Lower leg skin (tissue), 4 donors: ENCODE data around the gene PCDHA8. TPM values are rescaled to one million over a fixed set of nuclear protein-coding genes. Genes with fewer than 3 reads are reported as not detected.
"Not testable (repeated sequence)": the region's sequence is repeated elsewhere in the genome, so short reads cannot be mapped to it uniquely, and the experiment has no call there.

Experiments used
- DNase-seq, 2 donors: peaks; one replicate each; pipeline ENCODE4 v3.0.0-alpha.2; 2019; ENCODE audit warnings: low spot score in 2 of 2
- H3K4me3 ChIP-seq: fragments of 200-600 bp; sonication (generic); 2 replicates; pipeline ENCODE4 v1.5.1; 2017; ENCODE audit warnings: mild to moderate bottlenecking, low read depth; ENCODE audit not compliant: poor library complexity, severe bottlenecking
- CTCF ChIP-seq, 3 donors: fragments of 450-650 bp; IDR thresholded peaks; one replicate each; pipeline ENCODE4 v1.5.1; 2016; ENCODE audit warnings: antibody characterized with exemption in 3 of 3, mild to moderate bottlenecking in 3 of 3, moderate library complexity in 2 of 3
- POLR2A ChIP-seq, 2 donors: fragments of 450-650 bp; IDR thresholded peaks; one replicate each; pipeline ENCODE4 v1.6.1; 2016 to 2017; ENCODE audit warnings: antibody characterized with exemption in 2 of 2, mild to moderate bottlenecking in 1 of 2, moderate library complexity in 1 of 2
- WGBS, 2 donors: methylation state at CpG; one replicate each; pipeline ENCODE4 v1.1.5; 2018; 5-methylcytosine and 5-hydroxymethylcytosine counted together
- intact Hi-C: fragments of 100-400 bp; cut with DNase I; formaldehyde crosslinking; loops from one replicate; pipeline ENCODE4 v1.15.0; 2023; ENCODE audit warnings: low total_unique reads
- total RNA-seq, 4 donors: library from RNA; depleted of rRNA; stranded (reverse); fragments of >200 nt; gene quantifications; one replicate each; pipeline ENCODE4 v1.1.0, GENCODE V29; 2016

PCDHA8 gene
- total RNA-seq, 4 donors from 2014 or later: 0.22 TPM; not detected in 3

- no peak for DNase-seq
- WGBS, 2 donors: 27 to 29% methylated on average over 18 of the region's 18 CpGs
- intact Hi-C loops: no loop called here
- no peak for TF ChIP-seq POLR2A (IDR thresholded peaks at IDR 0.05)
- TF ChIP-seq CTCF (IDR thresholded peaks at IDR 0.05): no peak
- H3K4me3 ChIP-seq: no peak overlapping the region
Measured at GRCh38 chr5:140828362-140828737, 12.6 kb upstream of the PCDHA8 start.

GRCh38 chr5:140829511-140830501 is 11.2 kb upstream of the PCDHA8 start:
- intact Hi-C loops, H3K4me3 ChIP-seq, DNase-seq: not testable (repeated sequence)
- 49 to 53% methylated on average over 55 to 77 of the region's 106 CpGs for WGBS, 2 donors

- H3K4me3 ChIP-seq: no peak within 1 kb of the TSS
- no peak for DNase-seq
- intact Hi-C loops: no loop called here
- 11 to 19% methylated on average over 8 of the region's 8 CpGs for WGBS, 2 donors
- TF ChIP-seq CTCF (IDR thresholded peaks at IDR 0.05) (no peak), POLR2A (IDR thresholded peaks at IDR 0.05) (no peak)
Measured at GRCh38 chr5:140833993-140834392, 7.0 kb upstream of the PCDHA8 start, which contains the start of gene PCDHA7. Gene PCDHA7, plus strand, starts transcription at chr5:140834269. Its CDS starts 115 bp downstream, at chr5:140834384.

GRCh38 chr5:140834439-140835008 is 6.5 kb upstream of the PCDHA8 start:
- DNase-seq, H3K4me3 ChIP-seq, intact Hi-C loops: not testable (repeated sequence)
- WGBS, 2 donors: 26 to 31% methylated on average over 26 to 28 of the region's 38 CpGs

GRCh38 chr5:140835622-140836510 is 5.1 kb upstream of the PCDHA8 start:
- no peak for TF ChIP-seq POLR2A (IDR thresholded peaks at IDR 0.05)
- no peak for TF ChIP-seq CTCF (IDR thresholded peaks at IDR 0.05)
- no peak overlapping the region for H3K4me3 ChIP-seq
- DNase-seq: no peak
- intact Hi-C loops: no loop called here
- 51 to 56% methylated on average over 71 to 100 of the region's 103 CpGs for WGBS, 2 donors

- intact Hi-C loops: no loop called here
- WGBS, 2 donors: 42 to 61% methylated on average over 42 to 76 of the region's 87 CpGs
- no peak for DNase-seq
- no peak overlapping the region for H3K4me3 ChIP-seq
- no peak for TF ChIP-seq POLR2A (IDR thresholded peaks at IDR 0.05)
Measured at GRCh38 chr5:140842798-140843733, 2.1 kb downstream of the PCDHA8 start.

GRCh38 chr5:140848139-140849102 is 7.4 kb downstream of the PCDHA8 start, which contains the start of gene PCDHA9:
Gene PCDHA9, plus strand, starts transcription at chr5:140848382. Its CDS starts 114 bp downstream, at chr5:140848496.
- DNase-seq, H3K4me3 ChIP-seq, intact Hi-C loops: not testable (repeated sequence)
- 25% methylated on average over 28 to 37 of the region's 48 CpGs for WGBS, 2 donors

GRCh38 chr5:140849831-140850634 is 9.0 kb downstream of the PCDHA8 start:
- not testable (repeated sequence) for DNase-seq, H3K4me3 ChIP-seq
- intact Hi-C loops: loop anchor here (2.0 kb wide), 1 partner anchor 51 kb away; no protein-coding TSS in a partner anchor
- WGBS, 2 donors: 43 to 55% methylated on average over 82 to 88 of the region's 101 CpGs
